Measurements from ENCODE around the gene RPS25. TPM values are rescaled to one million over a fixed set of nuclear protein-coding genes. Genes with fewer than 3 reads are reported as not detected.

The RPS25 gene
- total and polyA plus RNA-seq, 9 of the 15 experiments (the other 6 are each of a cell fraction or from before 2014, with no cell fraction given), result 1,553 to 5,486 (median 2,471) TPM

- TF ChIP-seq ZHX1 (conservative IDR thresholded peaks at IDR 0.05; ENCODE audit: low read length), result no peak
- TF ChIP-seq CCAR2 (IDR thresholded peaks at IDR 0.05; ENCODE audit: low read depth, low read length), result no peak
- TF ChIP-seq KAT7 (CRISPR knock-in tag; IDR thresholded peaks at IDR 0.05; ENCODE audit: borderline replicate concordance), result no peak
- TF ChIP-seq ZBTB49 (CRISPR knock-in tag; IDR thresholded peaks at IDR 0.05; ENCODE audit: borderline replicate concordance), result no peak
- TF ChIP-seq TRIM25 (IDR thresholded peaks at IDR 0.05; ENCODE audit: borderline replicate concordance), result no peak
Observed at GRCh38 chr11:119024430-119025098, 6.4 kb upstream of the RPS25 start (continued).

Measured in K562 (cell line).